Subcutaneous adipose tissue (tissue), 4 donors: ENCODE measurements around the gene TARDBP. TPM values are rescaled to one million over a fixed set of nuclear protein-coding genes. Genes with fewer than 3 reads are reported as not detected.

ENCODE experiments used
- CTCF ChIP-seq: fragments of 450-650 bp; IDR thresholded peaks from one replicate; pipeline ENCODE4 v1.5.1; 2016; ENCODE audit warnings: low read depth, mild to moderate bottlenecking, control low read depth, antibody characterized with exemption, moderate library complexity
- total RNA-seq, 4 donors: library from RNA; depleted of rRNA; stranded (reverse); fragments of >200 nt; gene quantifications; one replicate each; pipeline ENCODE4 v1.1.0, GENCODE V29; 2016

TARDBP gene
- total RNA-seq, 4 donors from 2014 or later, result 103 to 169 (median 123) TPM

GRCh38 chr1:11061652-11062365 lies 49.4 kb downstream of the TARDBP start:
- TF ChIP-seq CTCF, result no peak

- no peak for TF ChIP-seq CTCF
Observed at GRCh38 chr1:11062965-11063401, 50.5 kb downstream of the TARDBP start.

- TF ChIP-seq CTCF, result no peak
Observed at GRCh38 chr1:11064942-11065341, 52.5 kb downstream of the TARDBP start.

- no peak for TF ChIP-seq CTCF
Observed at GRCh38 chr1:11065796-11066195, 53.3 kb downstream of the TARDBP start.

GRCh38 chr1:11067716-11068599 lies 55.5 kb downstream of the TARDBP start:
- no peak for TF ChIP-seq CTCF

- TF ChIP-seq CTCF, result no peak
Observed at GRCh38 chr1:11068600-11069473, 56.4 kb downstream of the TARDBP start.
